Left ventricle myocardium inferior (tissue), 1 donor: ENCODE results near the gene FPR3. TPM values are rescaled to one million over a fixed set of nuclear protein-coding genes. Genes with fewer than 3 reads are reported as not detected.

Experiments used
- DNase-seq: peaks from one replicate; pipeline ENCODE4 v3.0.0-alpha.2; 2020
- H3K27ac ChIP-seq: fragments of 200-600 bp; replicated peaks from 2 replicates; pipeline ENCODE4 v1.8.0; 2021
- H3K27me3 ChIP-seq: fragments of 200-600 bp; 2 replicates; pipeline ENCODE4 v1.8.0; 2021; ENCODE audit warnings: low read depth
- H3K36me3 ChIP-seq: fragments of 200-600 bp; 2 replicates; pipeline ENCODE4 v1.8.0; 2021
- H3K4me1 ChIP-seq: fragments of 200-600 bp; 2 replicates; pipeline ENCODE4 v1.8.0; 2021
- H3K4me3 ChIP-seq: fragments of 200-600 bp; 2 replicates; pipeline ENCODE4 v1.8.0; 2021; ENCODE audit warnings: mild to moderate bottlenecking, moderate library complexity
- H3K9me3 ChIP-seq: fragments of 200-600 bp; replicated peaks from 2 replicates; pipeline ENCODE4 v1.8.0; 2021
- CTCF ChIP-seq: fragments of 200-600 bp; IDR thresholded peaks from 2 replicates; pipeline ENCODE4 v1.8.0; 2021; ENCODE audit warnings: antibody characterized with exemption, mild to moderate bottlenecking, borderline replicate concordance
- intact Hi-C: fragments of 100-400 bp; cut with micrococcal nuclease; formaldehyde crosslinking; loops from one replicate; pipeline ENCODE4 v1.11.0; 2022
- total RNA-seq: library from RNA; stranded (reverse); fragmentation: NEBNext Ultra II Directional; extraction: Animal tissue kit (Norgen Biotek cat#: 25700); gene quantifications from one replicate; pipeline ENCODE4 v1.2.1, GENCODE V29; 2021
- donor health status: DM: no; HTN: yes; CAD: no; lungs with severe emphysema.

Gene FPR3
- total RNA-seq, 1 donor from 2014 or later, result 3.6 TPM

- H3K4me3 ChIP-seq, result no peak overlapping the region
- no peaks in the 10 kb centered on the region for H3K9me3 ChIP-seq
- H3K4me1 ChIP-seq, result peaks cover 31% of the 10 kb centered on the region
- intact Hi-C loops, result no loop called here
- H3K36me3 ChIP-seq, result no peaks in the 10 kb centered on the region
- TF ChIP-seq CTCF, result peak; percentile 30
- DNase-seq, result no peak
- H3K27ac ChIP-seq, result no peak overlapping the region
- H3K27me3 ChIP-seq, result peaks cover 7% of the 10 kb centered on the region
Measured at GRCh38 chr19:51783372-51783771, 11.6 kb upstream of the FPR3 start.

GRCh38 chr19:51784109-51784785 lies 10.7 kb upstream of the FPR3 start:
- no peaks in the 10 kb centered on the region for H3K36me3 ChIP-seq
- DNase-seq, result no peak
- TF ChIP-seq CTCF, result no peak
- peaks cover 31% of the 10 kb centered on the region for H3K4me1 ChIP-seq
- H3K4me3 ChIP-seq, result no peak overlapping the region
- peak overlapping the region; percentile 43 for H3K27ac ChIP-seq
- intact Hi-C loops, result no loop called here
- H3K27me3 ChIP-seq, result peaks cover 7% of the 10 kb centered on the region
- H3K9me3 ChIP-seq, result no peaks in the 10 kb centered on the region

- TF ChIP-seq CTCF, result no peak
- Histone ChIP-seq H3K27me3 (peaks cover 1% of the 10 kb centered on the region), H3K4me3 (no peak overlapping the region), H3K4me1 (peaks cover 31% of the 10 kb centered on the region), H3K27ac (peak overlapping the region; percentile 43), H3K9me3 (no peaks in the 10 kb centered on the region), H3K36me3 (no peaks in the 10 kb centered on the region)
- peak; percentile 63 for DNase-seq
- intact Hi-C loops, result no loop called here
Measured at GRCh38 chr19:51784922-51785690, 9.9 kb upstream of the FPR3 start.

GRCh38 chr19:51786646-51787494 lies 8.1 kb upstream of the FPR3 start:
- no peak for DNase-seq
- Histone ChIP-seq H3K4me1 (peaks cover 31% of the 10 kb centered on the region), H3K27ac (peak overlapping the region; percentile 50), H3K36me3 (no peaks in the 10 kb centered on the region), H3K9me3 (no peaks in the 10 kb centered on the region), H3K4me3 (no peak overlapping the region), H3K27me3 (no peaks in the 10 kb centered on the region)
- intact Hi-C loops, result no loop called here
- TF ChIP-seq CTCF, result no peak

GRCh38 chr19:51788029-51788428 lies 6.9 kb upstream of the FPR3 start:
- no peak for TF ChIP-seq CTCF
- no peak for DNase-seq
- peaks cover 3% of the 10 kb centered on the region for H3K9me3 ChIP-seq
- peaks cover 31% of the 10 kb centered on the region for H3K4me1 ChIP-seq
- intact Hi-C loops, result no loop called here
- no peak overlapping the region for H3K4me3 ChIP-seq
- H3K27ac ChIP-seq, result peak overlapping the region; percentile 50
- H3K36me3 ChIP-seq, result no peaks in the 10 kb centered on the region
- H3K27me3 ChIP-seq, result no peaks in the 10 kb centered on the region
